ENCODE results near the gene ARG2. TPM values are rescaled to one million over a fixed set of nuclear protein-coding genes. Genes with fewer than 3 reads are reported as not detected.

The ARG2 gene
- 0.77 TPM for total RNA-seq
- long read RNA-seq, partial matches to known transcripts: 0 of 7 reads
- long read RNA-seq, other reads (novel, unspliced or antisense): 3 of 7 reads

GRCh38 chr14:67619446-67620216 is at the start of gene ARG2:
Gene ARG2, plus strand, starts transcription at chr14:67619920. Its CDS starts 58 bp downstream, at chr14:67619978.
- Histone ChIP-seq H3K27ac (peak within 1 kb of the TSS; percentile 70), H3K27me3 (ENCODE audit: low read depth) (no peaks in the 10 kb centered on the region), H3K4me1 (peaks cover 22% of the 10 kb centered on the region), H3K4me3 (peak within 1 kb of the TSS; percentile 72), H3K9me3 (no peaks in the 10 kb centered on the region), H3K36me3 (no peaks in the 10 kb centered on the region)
- intact Hi-C loops (cut with DNase I): loop anchor here (10.0 kb wide), 1 partner anchor 85 kb away; the partner anchor contains the start of gene RDH12
- DNase-seq: peak; percentile 100
- peak; percentile 99 for ATAC-seq
- no peak for TF ChIP-seq CTCF (IDR thresholded peaks at IDR 0.05)

- Histone ChIP-seq H3K27me3 (ENCODE audit: low read depth) (no peaks in the 10 kb centered on the region), H3K4me3 (no peak overlapping the region), H3K9me3 (no peaks in the 10 kb centered on the region), H3K27ac (no peak overlapping the region), H3K36me3 (no peaks in the 10 kb centered on the region), H3K4me1 (no peaks in the 10 kb centered on the region)
- ATAC-seq (no peak), DNase-seq (no peak)
- TF ChIP-seq CTCF (IDR thresholded peaks at IDR 0.05): no peak
- intact Hi-C loops (cut with DNase I): no loop called here
Observed at GRCh38 chr14:67570453-67570852, 49.3 kb upstream of the ARG2 start.

- Histone ChIP-seq H3K4me3 (no peak overlapping the region), H3K36me3 (no peaks in the 10 kb centered on the region), H3K27me3 (ENCODE audit: low read depth) (no peaks in the 10 kb centered on the region), H3K9me3 (no peaks in the 10 kb centered on the region), H3K4me1 (no peaks in the 10 kb centered on the region), H3K27ac (no peak overlapping the region)
- peak; percentile 87 for TF ChIP-seq CTCF (IDR thresholded peaks at IDR 0.05)
- DNase-seq (peak; percentile 71), ATAC-seq (peak; percentile 75 to 85)
- intact Hi-C loops (cut with DNase I): no loop called here
Observed at GRCh38 chr14:67571275-67571990, 48.3 kb upstream of the ARG2 start.

GRCh38 chr14:67571991-67572323 is 47.8 kb upstream of the ARG2 start:
- no peak overlapping the region for H3K27ac ChIP-seq
- no peak for TF ChIP-seq CTCF (IDR thresholded peaks at IDR 0.05)
- no peaks in the 10 kb centered on the region for H3K36me3 ChIP-seq
- H3K4me3 ChIP-seq: no peak overlapping the region
- no peaks in the 10 kb centered on the region for H3K4me1 ChIP-seq
- no peak for ATAC-seq
- H3K9me3 ChIP-seq: no peaks in the 10 kb centered on the region
- DNase-seq: peak; percentile 42
- H3K27me3 ChIP-seq (ENCODE audit: low read depth): no peaks in the 10 kb centered on the region
- intact Hi-C loops (cut with DNase I): no loop called here

- Histone ChIP-seq H3K4me1 (no peaks in the 10 kb centered on the region), H3K4me3 (no peak overlapping the region), H3K27me3 (ENCODE audit: low read depth) (no peaks in the 10 kb centered on the region), H3K27ac (no peak overlapping the region), H3K9me3 (no peaks in the 10 kb centered on the region), H3K36me3 (no peaks in the 10 kb centered on the region)
- ATAC-seq: no peak
- TF ChIP-seq CTCF (IDR thresholded peaks at IDR 0.05): no peak
- intact Hi-C loops (cut with DNase I): no loop called here
- DNase-seq: peak; percentile 15
Observed at GRCh38 chr14:67572608-67573007, 47.1 kb upstream of the ARG2 start.

Measured in lower lobe of right lung (tissue), 2 donors.